ENCODE data around the gene GTPBP6.

GRCh38 chrX:291411-291901 is 27.1 kb downstream of the GTPBP6 start:
- TF ChIP-seq CTCF (IDR thresholded peaks at IDR 0.05) = no peak
- no peak for TF ChIP-seq EP300 (IDR thresholded peaks at IDR 0.05; ENCODE audit: borderline replicate concordance in 1 of 2, low read depth in 1 of 2, low read length in 1 of 2)
- no peak for TF ChIP-seq RFX5 (IDR thresholded peaks at IDR 0.05; ENCODE audit: low read length)
- no peak for TF ChIP-seq YY1 (IDR thresholded peaks at IDR 0.05; ENCODE audit: low read depth)
- no peak for TF ChIP-seq ZBTB33 (IDR thresholded peaks at IDR 0.05; ENCODE audit: borderline replicate concordance, low read depth)
- TF ChIP-seq POLR2AphosphoS5 (IDR thresholded peaks at IDR 0.05; ENCODE audit: low read depth, low read length) = no peak
- TF ChIP-seq MAX (IDR thresholded peaks at IDR 0.05; ENCODE audit: low read depth) = no peak
- no peak for TF ChIP-seq MXI1 (IDR thresholded peaks at IDR 0.05; ENCODE audit: low read depth, low read length)
- no peak for TF ChIP-seq FOXM1 (IDR thresholded peaks at IDR 0.05; ENCODE audit: low read depth)
- no peak for TF ChIP-seq SIN3A (IDR thresholded peaks at IDR 0.05; ENCODE audit: borderline replicate concordance, low read depth, low read length)
- TF ChIP-seq TCF12 (IDR thresholded peaks at IDR 0.05) = no peak
- no peak for TF ChIP-seq ELF1 (IDR thresholded peaks at IDR 0.05)
- TF ChIP-seq REST (IDR thresholded peaks at IDR 0.05; ENCODE audit: low read depth, low read length) = no peak
- TF ChIP-seq USF2 (IDR thresholded peaks at IDR 0.05; ENCODE audit: borderline replicate concordance, low read depth, low read length) = no peak
